Astrocyte (in vitro differentiated cells and primary cell): Measurements from ENCODE around the gene MAGEB4.

Experiments
- CTCF ChIP-seq: IDR thresholded peaks from 2 replicates; pipeline ENCODE4 v1.5.1; 2011; ENCODE audit warnings: low read depth, mild to moderate bottlenecking, inconsistent platforms, low read length, moderate library complexity; ENCODE audit not compliant: insufficient read depth
- EZH2 ChIP-seq: IDR thresholded peaks from 2 replicates; pipeline ENCODE4 v1.6.1; 2012; ENCODE audit warnings: mild to moderate bottlenecking, low read length, inconsistent platforms; ENCODE audit not compliant: insufficient read depth

GRCh38 chrX:30217465-30217864 is 24.3 kb upstream of the MAGEB4 start:
- TF ChIP-seq CTCF (no peak), EZH2 (no peak)
